Kidney capillary endothelial cell (primary cell): ENCODE measurements around the gene TEKT1.
A peak's percentile ranks its signal among the peaks of the same experiment; 100 is the strongest.

Experiments
- DNase-seq: peaks from one replicate; pipeline ENCODE4 v3.0.0-alpha.2; 2018; ENCODE audit warnings: low spot score

TEKT1 gene

GRCh38 chr17:6757747-6758146 lies 73.8 kb downstream of the TEKT1 start:
- DNase-seq: no peak

GRCh38 chr17:6756425-6757031 lies 75.0 kb downstream of the TEKT1 start:
- no peak for DNase-seq

GRCh38 chr17:6755731-6756184 lies 75.8 kb downstream of the TEKT1 start, which contains the start of gene XAF1:
XAF1 (plus strand) TSS chr17:6756046; CDS start chr17:6756079, 33 bp downstream.
- peak; percentile 31 for DNase-seq

GRCh38 chr17:6755281-6755680 lies 76.2 kb downstream of the TEKT1 start:
- no peak for DNase-seq

GRCh38 chr17:6753546-6753945 lies 78.0 kb downstream of the TEKT1 start:
- peak; percentile 52 for DNase-seq

GRCh38 chr17:6753006-6753445 lies 78.5 kb downstream of the TEKT1 start:
- peak; percentile 93 for DNase-seq

GRCh38 chr17:6752068-6752909 lies 79.2 kb downstream of the TEKT1 start:
- DNase-seq: peak; percentile 98

- no peak for DNase-seq
Measured at GRCh38 chr17:6749519-6749918, 82.0 kb downstream of the TEKT1 start.

GRCh38 chr17:6748617-6749016 lies 82.9 kb downstream of the TEKT1 start:
- DNase-seq: no peak
